ENCODE results near the gene DDX10. TPM values are rescaled to one million over a fixed set of nuclear protein-coding genes. Genes with fewer than 3 reads are reported as not detected.

DDX10 gene
- total RNA-seq, 1 experiment from 2014 or later, result 72.2 TPM

GRCh38 chr11:108858622-108859021 lies 193.8 kb downstream of the DDX10 start:
- ChIA-PET CTCF (no interaction called here), POLR2A (ENCODE audit: low non-redundant PET) (no interaction called here)
- BruUV-seq (replicated peaks), result no TSS peak
- intact Hi-C loops (cut with micrococcal nuclease; ENCODE audit: unreplicated experiment), result no loop called here
- no peak overlapping the region for H3K27ac ChIP-seq (ENCODE audit: low read depth, low read length, poor library complexity, severe bottlenecking)
- H3K27me3 ChIP-seq (replicated peaks; ENCODE audit: insufficient read depth, low read depth, low read length, poor library complexity), result no peaks in the 10 kb centered on the region
- H3K4me1 ChIP-seq (ENCODE audit: insufficient read depth, low read length, poor library complexity, severe bottlenecking), result peaks cover 5% of the 10 kb centered on the region
- no peak for DNase-seq (ENCODE audit: low spot score)
- no peaks in the 10 kb centered on the region for H3K36me3 ChIP-seq (ENCODE audit: insufficient read depth, low read length, poor library complexity, severe bottlenecking)
- no peak overlapping the region for H3K4me3 ChIP-seq (ENCODE audit: low read depth, low read length, poor library complexity, severe bottlenecking)
- no peaks in the 10 kb centered on the region for H3K9me3 ChIP-seq (ENCODE audit: low read depth, low read length, poor library complexity, severe bottlenecking)
- TF ChIP-seq EZH2 (IDR thresholded peaks at IDR 0.05; ENCODE audit: borderline replicate concordance, low read depth, low read length, poor library complexity, severe bottlenecking) (no peak), CTCF (conservative IDR thresholded peaks at IDR 0.05; ENCODE audit: low read depth, low read length) (no peak)

GRCh38 chr11:108859510-108859909 lies 194.6 kb downstream of the DDX10 start:
- ChIA-PET POLR2A (ENCODE audit: low non-redundant PET) (no interaction called here), CTCF (no interaction called here)
- Histone ChIP-seq H3K27me3 (replicated peaks; ENCODE audit: insufficient read depth, low read depth, low read length, poor library complexity) (no peaks in the 10 kb centered on the region), H3K9me3 (ENCODE audit: low read depth, low read length, poor library complexity, severe bottlenecking) (no peaks in the 10 kb centered on the region), H3K4me3 (ENCODE audit: low read depth, low read length, poor library complexity, severe bottlenecking) (no peak overlapping the region), H3K36me3 (ENCODE audit: insufficient read depth, low read length, poor library complexity, severe bottlenecking) (no peaks in the 10 kb centered on the region), H3K4me1 (ENCODE audit: insufficient read depth, low read length, poor library complexity, severe bottlenecking) (no peaks in the 10 kb centered on the region), H3K27ac (ENCODE audit: low read depth, low read length, poor library complexity, severe bottlenecking) (no peak overlapping the region)
- no peak for DNase-seq (ENCODE audit: low spot score)
- no TSS peak for BruUV-seq (replicated peaks)
- no peak for TF ChIP-seq CTCF (conservative IDR thresholded peaks at IDR 0.05; ENCODE audit: low read depth, low read length)
- TF ChIP-seq EZH2 (IDR thresholded peaks at IDR 0.05; ENCODE audit: borderline replicate concordance, low read depth, low read length, poor library complexity, severe bottlenecking), result no peak
- intact Hi-C loops (cut with micrococcal nuclease; ENCODE audit: unreplicated experiment), result no loop called here

- no peaks in the 10 kb centered on the region for H3K36me3 ChIP-seq (ENCODE audit: insufficient read depth, low read length, poor library complexity, severe bottlenecking)
- TF ChIP-seq EZH2 (IDR thresholded peaks at IDR 0.05; ENCODE audit: borderline replicate concordance, low read depth, low read length, poor library complexity, severe bottlenecking) (no peak), CTCF (conservative IDR thresholded peaks at IDR 0.05; ENCODE audit: low read depth, low read length) (no peak)
- no TSS peak for BruUV-seq (replicated peaks)
- no peak overlapping the region for H3K4me3 ChIP-seq (ENCODE audit: low read depth, low read length, poor library complexity, severe bottlenecking)
- H3K9me3 ChIP-seq (ENCODE audit: low read depth, low read length, poor library complexity, severe bottlenecking), result no peaks in the 10 kb centered on the region
- H3K4me1 ChIP-seq (ENCODE audit: insufficient read depth, low read length, poor library complexity, severe bottlenecking), result peaks cover 8% of the 10 kb centered on the region
- intact Hi-C loops (cut with micrococcal nuclease; ENCODE audit: unreplicated experiment), result no loop called here
- no peaks in the 10 kb centered on the region for H3K27me3 ChIP-seq (replicated peaks; ENCODE audit: insufficient read depth, low read depth, low read length, poor library complexity)
- H3K27ac ChIP-seq (ENCODE audit: low read depth, low read length, poor library complexity, severe bottlenecking), result no peak overlapping the region
- ChIA-PET POLR2A (ENCODE audit: low non-redundant PET) (no interaction called here), CTCF (no interaction called here)
- DNase-seq (ENCODE audit: low spot score), result no peak
Measured at GRCh38 chr11:108863528-108863927, 198.7 kb downstream of the DDX10 start.

Measured in A673 (cell line).